ENCODE data around the gene PIAS1. TPM values are rescaled to one million over a fixed set of nuclear protein-coding genes. Genes with fewer than 3 reads are reported as not detected.
A peak's percentile ranks its signal among the peaks of the same experiment; 100 is the strongest.

Gene PIAS1
- total RNA-seq, 1 donor from 2014 or later = 71.1 TPM

- Mint-ChIP-seq H3K27ac (peak overlapping the region; percentile 45), H3K27me3 (ENCODE audit: low read depth) (no peaks in the 10 kb centered on the region), H3K4me3 (no peak overlapping the region), H3K36me3 (peaks cover 2% of the 10 kb centered on the region), H3K4me1 (peaks cover 44% of the 10 kb centered on the region), H3K9me3 (no peaks in the 10 kb centered on the region)
- no peak for DNase-seq (ENCODE audit: low spot score in 2 of 2, unreplicated experiment in 2 of 2)
- TF ChIP-seq, protein P1, sequence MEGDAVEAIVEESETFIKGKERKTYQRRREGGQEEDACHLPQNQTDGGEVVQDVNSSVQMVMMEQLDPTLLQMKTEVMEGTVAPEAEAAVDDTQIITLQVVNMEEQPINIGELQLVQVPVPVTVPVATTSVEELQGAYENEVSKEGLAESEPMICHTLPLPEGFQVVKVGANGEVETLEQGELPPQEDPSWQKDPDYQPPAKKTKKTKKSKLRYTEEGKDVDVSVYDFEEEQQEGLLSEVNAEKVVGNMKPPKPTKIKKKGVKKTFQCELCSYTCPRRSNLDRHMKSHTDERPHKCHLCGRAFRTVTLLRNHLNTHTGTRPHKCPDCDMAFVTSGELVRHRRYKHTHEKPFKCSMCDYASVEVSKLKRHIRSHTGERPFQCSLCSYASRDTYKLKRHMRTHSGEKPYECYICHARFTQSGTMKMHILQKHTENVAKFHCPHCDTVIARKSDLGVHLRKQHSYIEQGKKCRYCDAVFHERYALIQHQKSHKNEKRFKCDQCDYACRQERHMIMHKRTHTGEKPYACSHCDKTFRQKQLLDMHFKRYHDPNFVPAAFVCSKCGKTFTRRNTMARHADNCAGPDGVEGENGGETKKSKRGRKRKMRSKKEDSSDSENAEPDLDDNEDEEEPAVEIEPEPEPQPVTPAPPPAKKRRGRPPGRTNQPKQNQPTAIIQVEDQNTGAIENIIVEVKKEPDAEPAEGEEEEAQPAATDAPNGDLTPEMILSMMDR (IDR thresholded peaks at IDR 0.05; ENCODE audit: unreplicated experiment) = no peak
Observed at GRCh38 chr15:68061171-68061570, 7.1 kb downstream of the PIAS1 start.

GRCh38 chr15:68061602-68062001 is 7.5 kb downstream of the PIAS1 start:
- no peaks in the 10 kb centered on the region for H3K27me3 Mint-ChIP-seq (ENCODE audit: low read depth)
- TF ChIP-seq, protein P1 (IDR thresholded peaks at IDR 0.05; ENCODE audit: unreplicated experiment) = no peak
- no peak overlapping the region for H3K4me3 Mint-ChIP-seq
- peaks cover 39% of the 10 kb centered on the region for H3K4me1 Mint-ChIP-seq
- H3K36me3 Mint-ChIP-seq = peaks cover 5% of the 10 kb centered on the region
- no peaks in the 10 kb centered on the region for H3K9me3 Mint-ChIP-seq
- peak overlapping the region; percentile 33 for H3K27ac Mint-ChIP-seq
- no peak for DNase-seq (ENCODE audit: low spot score in 2 of 2, unreplicated experiment in 2 of 2)

DNA sequence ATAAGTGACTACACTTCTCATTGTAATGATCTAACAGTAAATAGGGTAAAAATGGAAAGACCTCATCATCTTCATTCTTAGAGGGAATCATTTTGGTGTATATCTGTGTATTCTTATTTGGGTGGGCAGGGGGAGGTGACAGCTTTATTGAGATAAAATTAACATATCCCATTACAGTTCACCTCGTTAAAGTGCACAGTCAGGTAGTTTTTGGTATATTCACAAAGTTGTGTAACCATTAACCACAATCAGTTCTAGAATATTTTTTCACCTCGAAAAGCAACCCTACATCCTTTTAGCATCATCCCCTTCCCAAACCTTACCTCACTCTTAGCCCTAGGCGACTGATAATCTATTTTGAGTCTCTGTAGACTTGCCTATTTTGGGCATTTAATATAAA is 8.1 kb downstream of the PIAS1 start:
- Mint-ChIP-seq H3K4me1 (peaks cover 33% of the 10 kb centered on the region), H3K36me3 (peaks cover 6% of the 10 kb centered on the region), H3K9me3 (no peaks in the 10 kb centered on the region), H3K27ac (peak overlapping the region; percentile 81), H3K4me3 (no peak overlapping the region), H3K27me3 (ENCODE audit: low read depth) (no peaks in the 10 kb centered on the region)
- TF ChIP-seq, protein P1 (IDR thresholded peaks at IDR 0.05; ENCODE audit: unreplicated experiment) = no peak
- DNase-seq (ENCODE audit: low spot score in 2 of 2, unreplicated experiment in 2 of 2) = no peak

- H3K4me1 Mint-ChIP-seq = peaks cover 25% of the 10 kb centered on the region
- H3K36me3 Mint-ChIP-seq = peaks cover 9% of the 10 kb centered on the region
- H3K27me3 Mint-ChIP-seq (ENCODE audit: low read depth) = no peaks in the 10 kb centered on the region
- TF ChIP-seq, protein P1 (IDR thresholded peaks at IDR 0.05; ENCODE audit: unreplicated experiment) = no peak
- H3K4me3 Mint-ChIP-seq = no peak overlapping the region
- no peak for DNase-seq (ENCODE audit: low spot score in 2 of 2, unreplicated experiment in 2 of 2)
- H3K27ac Mint-ChIP-seq = peak overlapping the region; percentile 81
- no peaks in the 10 kb centered on the region for H3K9me3 Mint-ChIP-seq
Observed at GRCh38 chr15:68062946-68063465, 8.9 kb downstream of the PIAS1 start.

- Mint-ChIP-seq H3K9me3 (no peaks in the 10 kb centered on the region), H3K27me3 (ENCODE audit: low read depth) (no peaks in the 10 kb centered on the region), H3K36me3 (peaks cover 12% of the 10 kb centered on the region), H3K4me1 (peaks cover 20% of the 10 kb centered on the region), H3K27ac (no peak overlapping the region), H3K4me3 (no peak overlapping the region)
- no peak for DNase-seq (ENCODE audit: low spot score in 2 of 2, unreplicated experiment in 2 of 2)
- TF ChIP-seq, protein P1 (IDR thresholded peaks at IDR 0.05; ENCODE audit: unreplicated experiment) = no peak
Observed at GRCh38 chr15:68063606-68064005, 9.5 kb downstream of the PIAS1 start.

All from mesothelial cell of epicardium (in vitro differentiated cells).